Measurements from ENCODE around the gene RNF114. TPM values are rescaled to one million over a fixed set of nuclear protein-coding genes. Genes with fewer than 3 reads are reported as not detected.

The RNF114 gene
- polyA plus RNA-seq, 1 donor (not counting 4 experiments of a cell fraction or from before 2014, with no cell fraction given) = 58.4 TPM

DNA sequence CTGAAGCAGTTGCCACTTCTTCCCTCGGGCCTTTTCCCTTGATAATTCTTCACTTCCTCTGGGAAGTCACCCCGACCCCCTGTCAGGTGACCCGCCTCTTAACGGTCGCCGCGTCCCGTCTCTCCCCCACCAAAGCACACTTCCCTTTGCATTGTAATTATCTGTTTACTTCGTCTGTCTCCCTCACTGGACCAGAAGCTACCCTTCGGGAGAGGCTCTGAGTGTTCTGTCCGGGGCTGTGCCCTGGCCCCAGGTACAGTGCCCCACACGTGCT, 45.8 kb downstream of the RNF114 start:
- DNase-seq (ENCODE audit: low read depth, low spot score) (no peak), FAIRE-seq (no peak)
- peak overlapping the region; percentile 22 for H2AFZ ChIP-seq (ENCODE audit: control insufficient read depth, low read length)
- no peaks in the 10 kb centered on the region for H3K36me3 ChIP-seq (ENCODE audit: control insufficient read depth in 2 of 2, extremely low read depth in 1 of 2, insufficient read depth in 2 of 2, low read length in 2 of 2)
- H3K9me3 ChIP-seq (ENCODE audit: control insufficient read depth, low read depth, low read length) = no peaks in the 10 kb centered on the region
- H4K20me1 ChIP-seq (ENCODE audit: control insufficient read depth, extremely low read depth, insufficient read depth, low read length) = no peaks in the 10 kb centered on the region
- H3K27ac ChIP-seq (ENCODE audit: control insufficient read depth, insufficient read depth, low read length) = no peak overlapping the region
- H3K4me3 ChIP-seq (ENCODE audit: control insufficient read depth in 2 of 3, extremely low read depth in 1 of 3, insufficient read depth in 2 of 3, low read depth in 1 of 3, low read length in 3 of 3) = peak overlapping the region in 2 of 3 experiments; percentile 10 to 49
- H3K9me1 ChIP-seq (ENCODE audit: control insufficient read depth, extremely low read depth, insufficient read depth, low read length) = no peaks in the 10 kb centered on the region
- dilution Hi-C loops (cut with MboI; ENCODE audit: extremely low pct_ligation_motif_present, low sequenced_read_pairs) = no loop called here
- H3K4me1 ChIP-seq (ENCODE audit: control insufficient read depth, extremely low read depth, insufficient read depth, low read length) = peaks cover 12% of the 10 kb centered on the region
- TF ChIP-seq CTCF (optimal IDR thresholded peaks at IDR 0.05 in 1 of 3, IDR thresholded peaks at IDR 0.05 in 1 of 3, conservative IDR thresholded peaks at IDR 0.05 in 1 of 3; ENCODE audit: extremely low read depth in 1 of 3, insufficient read depth in 2 of 3, low read length in 3 of 3) = no peak
- TF ChIP-seq EZH2 (IDR thresholded peaks at IDR 0.05; ENCODE audit: low read length) = peak; percentile 88
- H3K27me3 ChIP-seq (ENCODE audit: control insufficient read depth, extremely low read depth, insufficient read depth, low read length) = peaks cover 26% of the 10 kb centered on the region
- no peak overlapping the region for H3K9ac ChIP-seq (ENCODE audit: control insufficient read depth, extremely low read depth, insufficient read depth, low read length)
- H3K79me2 ChIP-seq (ENCODE audit: control insufficient read depth, insufficient read depth, low read length) = no peaks in the 10 kb centered on the region
- H3K4me2 ChIP-seq (ENCODE audit: control insufficient read depth, extremely low read depth, insufficient read depth, low read depth, low read length) = peak overlapping the region; percentile 77

- Histone ChIP-seq H3K79me2 (ENCODE audit: control insufficient read depth, insufficient read depth, low read length) (no peaks in the 10 kb centered on the region), H3K36me3 (ENCODE audit: control insufficient read depth in 2 of 2, extremely low read depth in 1 of 2, insufficient read depth in 2 of 2, low read length in 2 of 2) (no peaks in the 10 kb centered on the region), H2AFZ (ENCODE audit: control insufficient read depth, low read length) (peak within 1 kb of the TSS; percentile 22), H3K4me1 (ENCODE audit: control insufficient read depth, extremely low read depth, insufficient read depth, low read length) (peaks cover 12% of the 10 kb centered on the region), H4K20me1 (ENCODE audit: control insufficient read depth, extremely low read depth, insufficient read depth, low read length) (no peaks in the 10 kb centered on the region), H3K9ac (ENCODE audit: control insufficient read depth, extremely low read depth, insufficient read depth, low read length) (peak within 1 kb of the TSS; percentile 14), H3K27me3 (ENCODE audit: control insufficient read depth, extremely low read depth, insufficient read depth, low read length) (peaks cover 26% of the 10 kb centered on the region), H3K4me2 (ENCODE audit: control insufficient read depth, extremely low read depth, insufficient read depth, low read depth, low read length) (peak within 1 kb of the TSS; percentile 77), H3K4me3 (ENCODE audit: control insufficient read depth in 2 of 3, extremely low read depth in 1 of 3, insufficient read depth in 2 of 3, low read depth in 1 of 3, low read length in 3 of 3) (peak within 1 kb of the TSS; percentile 10 to 49 (median 16)), H3K27ac (ENCODE audit: control insufficient read depth, insufficient read depth, low read length) (no peak within 1 kb of the TSS), H3K9me1 (ENCODE audit: control insufficient read depth, extremely low read depth, insufficient read depth, low read length) (no peaks in the 10 kb centered on the region), H3K9me3 (ENCODE audit: control insufficient read depth, low read depth, low read length) (no peaks in the 10 kb centered on the region)
- dilution Hi-C loops (cut with MboI; ENCODE audit: extremely low pct_ligation_motif_present, low sequenced_read_pairs) = no loop called here
- FAIRE-seq (no peak), DNase-seq (ENCODE audit: low read depth, low spot score) (no peak)
- TF ChIP-seq CTCF (optimal IDR thresholded peaks at IDR 0.05 in 1 of 3, IDR thresholded peaks at IDR 0.05 in 1 of 3, conservative IDR thresholded peaks at IDR 0.05 in 1 of 3; ENCODE audit: extremely low read depth in 1 of 3, insufficient read depth in 2 of 3, low read length in 3 of 3) (peak; percentile 21 to 50 (median 23)), EZH2 (IDR thresholded peaks at IDR 0.05; ENCODE audit: low read length) (peak; percentile 50)
Measured at GRCh38 chr20:49982346-49983122, 46.3 kb downstream of the RNF114 start, which contains the start of gene SNAI1. Gene SNAI1, plus strand, starts transcription at chr20:49982980. Its CDS starts 80 bp downstream, at chr20:49983060.
